ENCODE results near the gene MYO5B.

Gene MYO5B

DNA sequence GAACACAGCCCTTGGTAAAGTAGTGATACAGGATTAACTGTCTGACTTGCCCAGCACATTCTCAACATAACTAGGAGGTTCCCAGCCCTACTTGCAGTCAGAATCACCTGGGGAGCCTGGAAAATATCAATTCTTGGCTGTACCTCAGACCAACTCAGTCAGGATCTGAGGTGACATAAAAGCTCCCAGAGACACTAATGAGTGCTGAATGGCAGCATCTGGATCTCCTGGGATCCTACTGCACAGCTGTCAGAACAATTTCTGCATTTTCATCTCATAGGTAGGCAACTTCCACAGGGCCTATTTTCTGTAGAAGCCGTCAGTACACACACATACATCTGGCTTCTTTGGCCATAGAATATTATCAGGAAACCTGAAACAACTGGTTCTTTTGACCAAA, 138.8 kb downstream of the MYO5B start:
- no peak overlapping the region for H3K4me3 ChIP-seq (ENCODE audit: low read depth, low read length)
- ChIA-PET POLR2A (no interaction called here), CTCF (no interaction called here)
- no peak for TF ChIP-seq CTCF (IDR thresholded peaks at IDR 0.05; ENCODE audit: insufficient read depth, low read length, missing control alignments)
- no peak for DNase-seq (ENCODE audit: low read depth, low spot score)

DNA sequence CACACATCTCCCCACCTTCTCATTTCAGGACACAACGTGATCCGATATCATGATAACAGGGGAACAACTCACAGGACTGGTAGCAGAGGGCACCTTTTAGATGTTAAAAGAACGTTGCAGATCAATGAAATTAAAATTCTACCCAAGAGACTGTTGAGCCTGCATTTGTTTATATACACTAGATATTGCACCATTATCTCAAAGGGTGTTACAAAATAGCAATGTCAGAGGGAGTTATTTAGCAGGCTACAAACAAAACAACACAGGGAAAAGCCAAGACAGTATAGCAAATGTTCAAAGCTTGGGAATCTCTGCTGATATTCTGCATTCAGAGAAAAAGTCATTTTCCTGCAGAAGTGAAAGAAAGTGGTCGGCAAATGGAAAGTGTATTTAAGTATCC, 139.5 kb downstream of the MYO5B start:
- ChIA-PET POLR2A (no interaction called here), CTCF (no interaction called here)
- DNase-seq (ENCODE audit: low read depth, low spot score) = no peak
- H3K4me3 ChIP-seq (ENCODE audit: low read depth, low read length) = no peak overlapping the region
- TF ChIP-seq CTCF (IDR thresholded peaks at IDR 0.05; ENCODE audit: insufficient read depth, low read length, missing control alignments) = no peak

DNA sequence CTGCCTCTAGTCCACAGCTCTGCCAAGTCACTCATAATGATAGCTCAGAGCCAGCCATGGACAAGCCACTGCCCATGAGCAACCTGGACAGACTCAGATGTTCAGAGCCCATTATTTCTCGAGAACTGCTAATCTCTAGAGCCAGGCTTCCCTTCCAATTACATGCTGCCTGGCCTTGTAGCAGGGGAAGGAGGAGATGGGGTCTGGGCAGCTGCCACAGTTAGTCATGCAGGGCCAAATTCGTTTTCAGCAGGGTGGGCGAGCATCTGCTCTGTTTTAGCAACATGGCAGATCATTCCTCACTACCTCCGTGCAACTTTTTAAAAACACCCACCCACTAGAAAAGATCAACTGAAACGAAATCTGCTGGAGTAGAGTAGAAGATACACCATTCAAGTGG, 141.8 kb downstream of the MYO5B start:
- CTCF ChIA-PET = interaction anchor here (1.2 kb wide), 1 partner anchor 304 kb away, joined by 3 read pairs; no protein-coding TSS in a partner anchor
- POLR2A ChIA-PET = no interaction called here

DNA sequence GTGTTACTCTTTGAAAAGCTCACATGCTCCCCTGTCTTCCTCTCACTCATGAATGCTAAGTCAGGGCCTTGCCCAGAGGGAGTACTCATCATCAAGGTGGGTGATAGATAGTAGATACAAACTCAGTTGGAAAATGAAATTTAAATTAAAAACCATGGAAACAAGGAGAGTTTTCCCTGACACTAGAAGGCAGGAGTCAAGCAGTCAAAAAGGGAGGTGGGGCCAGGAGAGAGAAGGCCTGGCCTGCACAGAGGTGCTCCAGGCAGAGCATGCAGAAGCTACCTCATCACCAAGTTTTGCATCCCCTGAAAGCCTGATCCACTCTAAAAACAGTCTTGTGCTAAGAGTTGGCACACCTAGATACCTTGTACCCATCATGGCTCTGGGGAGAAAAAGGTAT, 143.7 kb downstream of the MYO5B start:
- ChIA-PET CTCF (no interaction called here), POLR2A (no interaction called here)
- TF ChIP-seq CTCF (IDR thresholded peaks at IDR 0.05; ENCODE audit: insufficient read depth, low read length, missing control alignments) = no peak
- no peak overlapping the region for H3K4me3 ChIP-seq (ENCODE audit: low read depth, low read length)
- DNase-seq (ENCODE audit: low read depth, low spot score) = no peak

More for the DNA sequence above, 141.8 kb downstream of the MYO5B start:
- no peak overlapping the region for H3K4me3 ChIP-seq (ENCODE audit: low read depth, low read length)
- no peak for DNase-seq (ENCODE audit: low read depth, low spot score)
- no peak for TF ChIP-seq CTCF (IDR thresholded peaks at IDR 0.05; ENCODE audit: insufficient read depth, low read length, missing control alignments)

GRCh38 chr18:50045126-50045525, 149.8 kb downstream of the MYO5B start:
- TF ChIP-seq CTCF (IDR thresholded peaks at IDR 0.05; ENCODE audit: insufficient read depth, low read length, missing control alignments) = no peak
- CTCF ChIA-PET = no interaction called here
- POLR2A ChIA-PET = no interaction called here
- no peak overlapping the region for H3K4me3 ChIP-seq (ENCODE audit: low read depth, low read length)
- DNase-seq (ENCODE audit: low read depth, low spot score) = no peak

- no peak for TF ChIP-seq CTCF (IDR thresholded peaks at IDR 0.05; ENCODE audit: insufficient read depth, low read length, missing control alignments)
- POLR2A ChIA-PET = no interaction called here
- no peak for DNase-seq (ENCODE audit: low read depth, low spot score)
- H3K4me3 ChIP-seq (ENCODE audit: low read depth, low read length) = no peak overlapping the region
- CTCF ChIA-PET = no interaction called here
Measured at GRCh38 chr18:50044402-50044801, 150.5 kb downstream of the MYO5B start.
